Testis (tissue), 3 donors: Measurements from ENCODE around the gene STAU1. TPM values are rescaled to one million over a fixed set of nuclear protein-coding genes. Genes with fewer than 3 reads are reported as not detected.

ENCODE experiments used
- DNase-seq: peaks from one replicate; pipeline ENCODE4 v3.0.0-alpha.2; 2019
- H3K27ac ChIP-seq, 2 donors: fragments of 200-600 bp; sonication (generic); one replicate each; pipeline ENCODE4 v1.5.1; 2019
- H3K27me3 ChIP-seq: fragments of 200-600 bp; sonication (generic); one replicate; pipeline ENCODE4 v1.5.1; 2019
- H3K36me3 ChIP-seq: fragments of 200-600 bp; sonication (generic); one replicate; pipeline ENCODE4 v1.5.1; 2017; ENCODE audit warnings: low read depth; ENCODE audit errors: missing control alignments
- H3K4me1 ChIP-seq: fragments of 200-600 bp; sonication (generic); one replicate; pipeline ENCODE4 v1.5.1; 2019
- H3K4me3 ChIP-seq, 2 donors: fragments of 200-600 bp; sonication (generic); one replicate each; pipeline ENCODE4 v1.5.1; 2017 to 2019
- H3K9me3 ChIP-seq: fragments of 200-600 bp; sonication (generic); one replicate; pipeline ENCODE4 v1.5.1; 2017
- CTCF ChIP-seq, 3 experiments: fragments of 450-650 bp in 2 of 3; fragments of 200-600 bp in 1 of 3; sonication (generic) in 1 of 3; IDR thresholded peaks; one replicate each; pipeline ENCODE4 v1.5.1; 2016 to 2019; ENCODE audit warnings: antibody characterized with exemption in 3 of 3, mild to moderate bottlenecking in 2 of 3, moderate library complexity in 1 of 3
- POLR2A ChIP-seq: fragments of 450-650 bp; IDR thresholded peaks from one replicate; pipeline ENCODE4 v1.6.1; 2017; ENCODE audit warnings: antibody characterized with exemption, mild to moderate bottlenecking, moderate library complexity
- WGBS, 2 donors: methylation state at CpG; one replicate each; pipeline ENCODE4 v1.1.5; 2018; 5-methylcytosine and 5-hydroxymethylcytosine counted together
- intact Hi-C: fragments of 100-400 bp; cut with DNase I; formaldehyde crosslinking; loops from one replicate; pipeline ENCODE4 v1.15.1; 2023; ENCODE audit warnings: low total_unique reads
- polyA plus RNA-seq: library from polyadenylated mRNA; stranded (reverse); fragments of 350-450 nt; fragmentation: Illumina TruSeq; extraction: RNeasy Lipid Tissue Mini Kit (QIAGEN cat#74804); gene quantifications from one replicate; pipeline ENCODE4 v1.2.3, GENCODE V29; 2014; ENCODE audit warnings: low read depth, low replicate concordance; ENCODE audit not compliant: insufficient read depth
- total RNA-seq, 2 donors: library from RNA; depleted of rRNA; stranded (reverse); fragments of >200 nt; gene quantifications; one replicate each; pipeline ENCODE4 v1.2.3, GENCODE V29; 2016

The STAU1 gene
- total and polyA plus RNA-seq, 3 donors from 2014 or later, result 77.3 to 95.4 (median 85.0) TPM

GRCh38 chr20:49146442-49147225 is 41.5 kb downstream of the STAU1 start:
- Histone ChIP-seq H3K9me3 (no peaks in the 10 kb centered on the region), H3K36me3 (no peaks in the 10 kb centered on the region), H3K27me3 (no peaks in the 10 kb centered on the region), H3K4me3 (no peak overlapping the region), H3K27ac (no peak overlapping the region), H3K4me1 (no peaks in the 10 kb centered on the region)
- intact Hi-C loops, result no loop called here
- 62 to 75% methylated on average over 5 of the region's 5 CpGs for WGBS, 2 donors
- DNase-seq, result no peak
- TF ChIP-seq CTCF (IDR thresholded peaks at IDR 0.05), result no peak
- no peak for TF ChIP-seq POLR2A

- DNase-seq, result no peak
- H3K4me3 ChIP-seq, result no peak overlapping the region
- intact Hi-C loops, result no loop called here
- no peak for TF ChIP-seq POLR2A
- no peak for TF ChIP-seq CTCF (IDR thresholded peaks at IDR 0.05)
- H3K9me3 ChIP-seq, result no peaks in the 10 kb centered on the region
- no peaks in the 10 kb centered on the region for H3K36me3 ChIP-seq
- 65 to 67% methylated on average over 2 of the region's 2 CpGs for WGBS, 2 donors
- H3K27me3 ChIP-seq, result no peaks in the 10 kb centered on the region
- H3K27ac ChIP-seq, result no peak overlapping the region
- H3K4me1 ChIP-seq, result no peaks in the 10 kb centered on the region
Measured at GRCh38 chr20:49140834-49141233, 47.3 kb downstream of the STAU1 start.

- Histone ChIP-seq H3K27ac (no peak overlapping the region), H3K9me3 (no peaks in the 10 kb centered on the region), H3K4me1 (no peaks in the 10 kb centered on the region), H3K36me3 (no peaks in the 10 kb centered on the region), H3K27me3 (no peaks in the 10 kb centered on the region), H3K4me3 (no peak overlapping the region)
- intact Hi-C loops, result no loop called here
- 55 to 73% methylated on average over 2 of the region's 2 CpGs for WGBS, 2 donors
- TF ChIP-seq CTCF (IDR thresholded peaks at IDR 0.05) (no peak), POLR2A (no peak)
- DNase-seq, result no peak
Measured at GRCh38 chr20:49140411-49140810, 47.7 kb downstream of the STAU1 start.

GRCh38 chr20:49138431-49138830 is 49.7 kb downstream of the STAU1 start:
- Histone ChIP-seq H3K9me3 (no peaks in the 10 kb centered on the region), H3K36me3 (no peaks in the 10 kb centered on the region), H3K4me3 (no peak overlapping the region), H3K27ac (no peak overlapping the region), H3K27me3 (no peaks in the 10 kb centered on the region), H3K4me1 (no peaks in the 10 kb centered on the region)
- TF ChIP-seq CTCF (IDR thresholded peaks at IDR 0.05) (no peak), POLR2A (no peak)
- no peak for DNase-seq
- intact Hi-C loops, result loop anchor here (10.0 kb wide), 1 partner anchor 76 kb away; the partner anchor contains the start of gene DDX27
